GOT3 (cell line): ENCODE results near the gene FAM107B.

ENCODE experiments used
- DNase-seq: peaks from one replicate; lab custom pipeline; 2025; ENCODE audit warnings: mixed read lengths; lab: John Stamatoyannopoulos, UW

The FAM107B gene

DNA sequence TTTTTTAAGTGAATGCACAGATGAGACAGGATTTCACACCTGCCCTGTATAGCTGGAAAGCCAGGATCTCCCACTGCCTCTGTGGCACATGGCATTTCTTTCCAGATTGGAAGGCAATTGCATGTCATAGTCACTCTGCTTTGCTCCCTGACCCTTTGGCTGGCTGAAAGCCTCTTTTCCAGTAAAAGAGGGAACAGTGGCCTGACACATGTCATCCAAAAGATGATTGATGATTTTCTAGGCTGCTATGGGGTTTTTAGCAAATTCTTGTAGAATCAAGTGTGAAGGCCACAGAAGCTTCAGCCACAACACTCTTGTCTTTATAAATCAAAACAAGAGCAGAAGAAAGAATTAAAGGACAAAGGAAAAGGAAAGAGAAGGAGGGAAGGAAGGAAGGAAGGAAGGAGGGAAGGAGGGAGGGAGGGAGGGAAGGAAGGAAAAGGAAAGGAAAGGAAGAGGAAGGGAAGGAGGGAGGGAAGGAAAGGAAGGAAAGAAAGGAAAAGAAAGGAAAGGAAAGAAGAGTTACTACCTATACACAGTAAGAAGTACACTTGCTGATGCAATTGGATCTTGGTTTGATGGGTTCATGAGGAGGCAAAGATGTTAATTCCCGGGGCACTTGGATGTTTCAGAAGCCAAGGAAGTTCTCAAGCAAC lies 285.0 kb downstream of the FAM107B start:
- DNase-seq: no peak

DNA sequence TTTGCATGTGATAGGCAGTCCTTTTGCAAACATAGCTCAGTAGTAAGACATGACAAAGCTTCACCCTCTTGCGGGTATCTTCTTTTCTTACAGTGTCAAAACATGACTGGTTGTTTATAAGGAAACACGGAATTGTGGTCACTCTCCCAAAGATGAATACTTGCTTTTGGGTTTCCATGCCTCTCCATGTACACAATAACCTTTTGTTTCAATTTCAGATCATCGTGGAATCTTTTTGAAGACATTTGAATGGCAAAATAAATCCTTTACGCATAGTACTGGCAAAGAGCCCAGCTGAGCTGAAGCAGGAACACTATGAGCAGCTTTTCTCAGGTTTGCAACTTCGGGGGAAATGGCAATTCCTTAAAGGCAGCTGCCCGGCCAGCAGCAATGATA lies 287.2 kb downstream of the FAM107B start:
- DNase-seq: no peak

DNA sequence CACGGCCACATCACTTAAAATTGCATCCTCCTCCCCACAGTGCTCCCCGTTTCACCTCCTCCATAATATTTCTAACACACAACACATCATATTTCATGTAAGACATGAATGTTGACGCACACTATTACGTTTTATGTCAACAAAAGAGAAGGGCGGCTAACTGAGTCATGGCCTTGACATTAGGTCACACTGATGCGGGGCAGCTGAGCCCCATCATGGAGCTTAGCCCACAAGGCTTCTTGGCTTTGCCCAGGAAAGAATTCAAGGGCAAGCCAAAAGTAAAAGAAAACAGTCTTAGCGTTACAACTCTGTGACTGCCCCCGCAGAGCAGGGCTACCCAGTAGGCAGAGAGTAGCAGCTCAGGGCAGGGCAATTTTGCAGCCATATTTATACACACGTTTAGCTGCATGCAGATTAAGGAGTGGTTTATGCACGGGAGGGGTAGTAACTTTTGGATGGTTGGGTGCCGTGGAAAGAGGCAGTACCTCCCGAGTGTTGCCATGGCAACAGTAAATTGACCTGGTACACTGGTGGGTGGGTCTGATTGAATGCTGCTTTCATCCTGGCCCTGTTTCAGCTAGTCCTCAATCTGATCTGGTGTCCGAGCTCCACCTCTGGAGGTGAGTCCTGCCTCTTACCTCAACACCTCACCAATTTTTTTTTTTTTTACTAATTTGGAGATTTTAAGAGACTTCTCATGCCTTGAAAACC lies 287.8 kb downstream of the FAM107B start:
- DNase-seq: no peak

DNA sequence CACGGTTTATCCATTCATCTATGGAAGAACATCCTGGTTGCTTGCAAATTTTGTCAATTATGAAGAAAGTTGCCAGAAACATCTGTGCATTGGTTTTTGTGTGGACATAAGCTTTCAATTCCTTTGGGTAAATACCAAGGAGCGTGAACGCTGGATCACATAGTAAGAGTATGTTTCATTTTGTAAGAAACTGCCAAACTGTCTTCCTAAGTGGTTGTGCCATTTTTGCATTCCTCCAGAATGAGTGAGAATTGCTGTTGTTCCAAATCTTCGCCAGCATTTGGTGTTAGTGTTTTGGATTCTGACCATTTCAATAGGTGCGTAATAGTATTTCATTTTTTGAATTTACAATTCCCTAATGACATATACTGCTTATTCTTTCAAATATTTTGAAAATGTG lies 288.7 kb downstream of the FAM107B start:
- no peak for DNase-seq

DNA sequence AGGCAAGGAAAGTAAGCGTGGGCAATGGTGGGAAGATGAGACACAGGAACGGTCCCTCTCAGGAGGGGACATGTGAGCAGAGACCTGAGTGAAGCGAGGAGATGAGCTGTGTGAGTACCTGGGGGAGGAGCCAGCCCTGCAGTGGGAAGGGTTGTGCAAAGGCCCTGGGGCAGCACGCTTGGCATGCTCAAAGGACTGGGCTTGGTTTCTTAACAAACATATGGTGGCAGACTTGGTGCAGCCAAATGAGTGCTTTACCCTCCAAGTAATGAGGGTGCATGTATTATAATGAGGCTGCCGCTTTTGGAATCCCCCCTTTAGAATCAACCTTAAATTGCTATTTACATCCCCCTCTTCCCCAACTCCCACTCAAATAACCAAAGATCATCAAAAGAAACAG lies 291.3 kb downstream of the FAM107B start:
- DNase-seq: no peak

DNA sequence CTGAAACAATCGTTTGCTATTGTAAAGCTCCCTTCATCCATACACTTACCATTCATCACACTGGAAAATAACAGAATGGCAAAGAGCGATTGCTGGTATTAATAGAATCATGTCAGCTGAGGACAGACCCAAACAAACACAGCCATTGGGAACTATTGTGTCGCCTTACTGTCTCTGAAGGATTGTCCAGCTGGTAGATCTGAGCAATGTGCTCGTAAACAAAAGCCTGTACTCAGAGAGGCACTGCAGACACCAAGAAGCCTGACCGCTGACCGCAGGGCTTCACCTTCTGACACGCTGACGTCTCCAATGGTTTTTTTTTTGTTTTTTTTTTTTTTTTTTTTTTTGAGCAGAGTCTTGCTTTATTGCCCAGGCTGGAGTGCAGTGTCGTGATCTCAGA lies 292.9 kb downstream of the FAM107B start:
- no peak for DNase-seq

DNA sequence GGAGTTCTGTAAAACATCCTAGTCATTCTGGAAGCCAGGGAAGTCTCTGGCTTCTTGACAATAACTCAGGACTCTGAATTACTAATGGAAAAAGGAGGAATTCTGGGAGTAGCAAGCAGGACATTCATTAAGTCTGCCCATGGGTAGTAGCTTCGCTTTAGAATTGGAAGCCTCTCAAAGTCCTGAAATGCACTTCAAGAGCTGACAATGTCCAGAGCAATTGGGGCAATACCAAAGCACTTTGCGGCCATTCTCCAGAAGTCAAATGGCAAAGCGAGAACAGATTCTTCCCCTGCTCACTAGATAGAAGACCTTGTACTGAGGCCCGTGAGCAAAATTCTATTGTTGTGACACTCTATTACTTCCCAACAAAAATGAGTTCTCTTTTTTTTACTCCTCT lies 293.7 kb downstream of the FAM107B start:
- no peak for DNase-seq

DNA sequence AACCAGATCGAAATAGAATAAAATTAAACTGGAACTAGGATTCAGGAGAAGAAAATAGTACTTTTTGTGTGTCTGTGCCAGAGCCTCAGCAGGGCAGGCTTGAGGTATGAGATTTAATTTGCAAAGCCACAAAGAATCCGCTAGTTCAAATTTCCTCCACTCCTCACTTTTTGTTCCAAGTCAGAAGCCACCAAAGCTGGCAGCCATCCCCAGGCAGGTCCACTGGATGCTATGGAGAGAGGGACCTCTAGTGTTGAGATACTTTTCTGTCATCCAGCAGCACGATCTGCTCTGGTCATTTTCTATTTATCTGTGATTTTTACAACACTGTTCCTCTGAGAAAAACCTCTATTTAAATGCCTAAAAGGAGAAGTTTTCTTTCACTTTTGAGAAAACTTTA lies 296.1 kb downstream of the FAM107B start:
- no peak for DNase-seq

DNA sequence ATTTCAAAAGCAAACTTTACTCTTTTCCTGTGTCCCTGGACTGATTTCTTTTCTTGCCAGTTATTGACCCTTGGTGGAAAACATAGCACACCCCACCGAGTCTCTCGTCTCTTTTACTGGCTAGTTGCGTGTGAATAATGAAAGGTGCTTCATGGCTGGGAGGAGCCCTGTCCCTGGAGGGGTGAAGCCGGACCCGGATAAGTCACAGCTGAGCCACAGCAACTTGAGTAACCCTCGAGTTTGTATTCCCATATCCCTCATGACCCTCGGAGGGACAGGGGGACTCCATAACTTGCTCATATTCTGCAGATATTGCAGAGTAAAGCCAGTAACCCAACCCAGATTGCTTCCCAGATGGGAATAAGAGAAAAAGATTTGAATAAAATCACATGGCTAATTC lies 296.5 kb downstream of the FAM107B start:
- DNase-seq: no peak

DNA sequence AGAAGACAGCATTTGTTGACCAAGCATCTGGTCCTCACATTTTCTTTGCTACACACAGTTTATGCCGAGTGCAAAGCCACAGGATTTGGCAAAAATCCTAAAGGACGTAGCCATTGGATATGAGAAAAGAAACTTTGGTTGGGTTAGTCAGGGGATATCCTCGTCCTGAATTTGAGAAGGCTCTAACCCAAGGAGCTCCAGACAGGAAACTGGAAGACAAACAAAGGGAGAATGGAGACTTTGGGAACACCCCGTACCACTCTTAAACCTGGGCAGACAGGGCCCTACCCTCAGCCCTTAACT lies 297.3 kb downstream of the FAM107B start:
- no peak for DNase-seq

DNA sequence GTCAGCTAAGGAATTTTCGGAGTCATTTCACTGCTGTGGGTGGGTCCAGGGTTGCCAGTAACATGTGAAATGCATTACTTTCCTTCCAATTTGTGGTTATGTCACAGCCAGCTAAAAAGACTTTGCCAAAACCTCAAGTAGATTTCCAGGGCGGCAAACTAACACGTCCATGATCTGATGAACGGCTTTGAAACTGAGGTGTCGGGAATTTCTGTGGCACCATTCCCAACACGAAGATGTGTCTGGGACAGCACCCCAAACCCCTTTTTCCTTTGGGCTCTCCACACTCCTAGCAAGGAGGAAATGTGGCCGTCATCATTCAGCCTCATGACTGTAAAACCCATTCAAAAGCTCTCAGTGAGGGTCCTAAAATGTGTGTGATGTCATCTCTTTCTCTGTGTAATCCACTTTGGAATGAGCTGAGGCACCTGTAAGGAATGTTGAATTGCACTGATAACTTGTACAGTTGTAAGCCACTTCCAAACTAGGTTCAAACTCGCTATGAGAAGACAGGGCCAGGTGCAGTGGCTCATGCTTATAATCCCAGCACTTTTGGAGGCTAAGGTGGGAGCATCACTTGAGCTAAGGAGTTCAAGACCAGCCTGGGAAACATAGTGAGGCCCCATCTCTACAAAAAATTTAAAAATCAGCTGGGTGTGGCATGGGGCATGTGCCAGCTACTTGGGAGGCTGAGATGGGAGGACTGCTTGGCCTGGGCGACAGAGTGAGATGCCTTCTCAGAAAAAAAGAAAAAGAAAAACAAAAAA lies 297.9 kb downstream of the FAM107B start:
- DNase-seq: no peak

DNA sequence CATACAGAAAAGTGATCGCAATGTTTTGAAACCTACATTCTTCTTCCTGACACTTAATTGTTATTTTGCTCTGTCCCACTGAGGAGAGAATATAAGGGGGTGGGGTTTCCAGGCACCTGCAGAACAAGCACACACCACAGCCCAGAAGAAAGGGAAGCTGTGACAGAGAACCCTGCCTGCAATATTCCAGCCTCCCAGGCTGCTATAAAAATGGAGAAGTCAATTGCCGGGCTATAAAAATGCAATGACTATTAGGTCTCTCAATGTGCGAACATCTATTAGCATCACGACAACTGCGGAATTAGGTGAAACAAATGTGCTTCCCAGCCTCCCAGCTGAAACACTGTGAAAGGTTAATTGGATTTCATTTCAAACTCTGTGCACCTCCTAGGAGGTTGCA lies 298.7 kb downstream of the FAM107B start:
- DNase-seq: no peak

DNA sequence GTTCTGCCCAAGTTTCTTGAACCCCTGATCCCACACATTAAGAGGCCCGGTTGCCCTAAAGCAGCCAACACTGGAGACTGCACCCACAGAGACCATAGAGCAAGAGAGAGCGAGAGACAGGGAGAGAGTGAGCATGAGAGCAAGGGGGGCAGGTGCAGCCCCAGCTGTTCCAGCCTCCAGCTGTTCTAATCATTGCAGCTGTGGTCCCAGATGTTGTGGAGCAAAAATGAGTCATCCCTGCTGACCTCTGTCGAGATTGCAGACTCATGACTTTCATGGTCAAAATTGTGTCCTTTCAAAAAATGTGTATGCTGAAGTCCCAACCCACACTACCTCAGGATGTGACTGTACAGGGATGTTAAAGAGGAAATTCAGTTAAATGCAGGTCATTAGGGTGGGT lies 300.0 kb downstream of the FAM107B start:
- no peak for DNase-seq

DNA sequence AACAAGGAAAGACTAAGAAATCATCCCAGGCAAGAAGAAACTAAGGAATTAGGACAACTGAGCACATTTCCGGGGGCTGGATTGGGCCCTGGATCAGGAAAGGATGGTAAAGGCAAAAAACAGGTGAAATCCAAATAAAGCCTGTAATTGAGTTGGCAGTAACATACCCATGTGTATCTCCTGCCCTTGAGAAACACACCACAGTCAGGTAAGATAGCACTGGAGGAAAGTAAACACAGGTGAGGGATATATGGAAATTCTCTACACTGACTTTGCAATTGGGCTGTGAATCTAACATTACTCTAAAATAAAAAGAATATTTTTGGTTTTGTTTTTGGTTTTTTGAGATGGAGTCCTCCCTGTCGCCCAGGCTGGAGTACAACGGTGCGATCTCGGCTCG lies 303.8 kb downstream of the FAM107B start:
- no peak for DNase-seq

DNA sequence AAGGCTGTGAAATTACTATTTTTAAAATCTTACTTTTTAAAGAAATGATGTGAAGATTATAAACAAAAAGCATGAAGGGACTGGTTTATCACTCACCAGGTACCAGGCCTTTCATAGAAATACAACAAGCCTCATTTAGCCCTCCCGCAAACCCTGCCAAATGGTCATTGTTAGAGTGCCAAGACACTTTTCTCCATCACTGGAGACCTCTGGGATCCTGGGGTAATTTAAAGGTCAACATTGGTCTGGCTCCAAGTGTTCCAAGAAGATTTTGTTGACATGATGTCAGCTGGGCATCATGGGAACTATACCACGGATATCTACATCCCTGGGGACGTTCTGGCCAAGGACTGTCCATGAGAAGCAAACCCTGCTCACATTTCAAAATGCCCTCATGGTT lies 306.0 kb downstream of the FAM107B start:
- DNase-seq: no peak
